Stimulated activated CD4-positive, alpha-beta T cell treated with anti-CD3 and anti-CD28 coated beads, Interleukin-12 subunit alpha, Interleukin-12 subunit beta, amount 100 ng/mL, for 48 hours (primary cell): Measurements from ENCODE around the gene SMURF1.

Experiments used
- DNase-seq, 3 donors: peaks; one replicate each; pipeline ENCODE4 v3.0.0-alpha.2; 2020; ENCODE audit warnings: low read depth in 2 of 3, low spot score in 1 of 3

The SMURF1 gene

GRCh38 chr7:99008181-99008631, 135.7 kb downstream of the SMURF1 start:
- no peak for DNase-seq

GRCh38 chr7:99006739-99007424, 137.0 kb downstream of the SMURF1 start:
- DNase-seq, result no peak

GRCh38 chr7:99005776-99006175, 138.1 kb downstream of the SMURF1 start:
- DNase-seq, result no peak

GRCh38 chr7:99004781-99005500, 139.0 kb downstream of the SMURF1 start:
- DNase-seq, result no peak

- DNase-seq, result no peak
Observed at GRCh38 chr7:99004216-99004615, 139.7 kb downstream of the SMURF1 start.

GRCh38 chr7:99003419-99003818, 140.5 kb downstream of the SMURF1 start:
- DNase-seq, result no peak

- no peak for DNase-seq
Observed at GRCh38 chr7:99002827-99003212, 141.1 kb downstream of the SMURF1 start.

- no peak for DNase-seq
Observed at GRCh38 chr7:99002148-99002826, 141.6 kb downstream of the SMURF1 start.

GRCh38 chr7:99001482-99002147, 142.3 kb downstream of the SMURF1 start:
- no peak for DNase-seq

GRCh38 chr7:99000904-99001465, 142.9 kb downstream of the SMURF1 start:
- no peak for DNase-seq

GRCh38 chr7:99000196-99000903, 143.6 kb downstream of the SMURF1 start:
- no peak for DNase-seq

GRCh38 chr7:98998821-98999725, 144.8 kb downstream of the SMURF1 start:
- DNase-seq, result no peak

GRCh38 chr7:98997846-98998245, 146.1 kb downstream of the SMURF1 start:
- DNase-seq, result no peak

- DNase-seq, result no peak
Observed at GRCh38 chr7:98996150-98996552, 147.8 kb downstream of the SMURF1 start.

- DNase-seq, result no peak
Observed at GRCh38 chr7:98995523-98996149, 148.3 kb downstream of the SMURF1 start.

GRCh38 chr7:98995111-98995510, 148.8 kb downstream of the SMURF1 start:
- no peak for DNase-seq

GRCh38 chr7:98994046-98994944, 149.6 kb downstream of the SMURF1 start:
- DNase-seq, result no peak
